RWPE1 (cell line): Measurements from ENCODE around the gene C1orf216.

Experiments
- CTCF ChIA-PET: fragments of 350-600 bp; sonication (Branson Sonifier 250); formaldehyde crosslinking; extraction: SDS; loops from one replicate; lab custom pipeline; 2021; lab: Yijun Ruan, JAX
- POLR2A ChIA-PET: fragments of 400-600 bp; formaldehyde crosslinking; extraction: SDS; loops from one replicate; lab custom pipeline; 2020; ENCODE audit warnings: antibody characterized with exemption; ENCODE audit not compliant: low non-redundant PET; lab: Yijun Ruan, JAX
- DNase-seq: peaks from one replicate; pipeline ENCODE4 v3.0.0; 2012; ENCODE audit warnings: low spot score
- H3K27ac ChIP-seq: fragments of 450-650 bp; 2 replicates; pipeline ENCODE4 v1.5.1; 2017
- TF ChIP-seq, protein P1 (sequence below): fragments of 450-650 bp; conservative IDR thresholded peaks from 2 replicates; pipeline ENCODE4 v1.5.1; 2017; ENCODE audit warnings: low read depth, mild to moderate bottlenecking

The C1orf216 gene, protein sequence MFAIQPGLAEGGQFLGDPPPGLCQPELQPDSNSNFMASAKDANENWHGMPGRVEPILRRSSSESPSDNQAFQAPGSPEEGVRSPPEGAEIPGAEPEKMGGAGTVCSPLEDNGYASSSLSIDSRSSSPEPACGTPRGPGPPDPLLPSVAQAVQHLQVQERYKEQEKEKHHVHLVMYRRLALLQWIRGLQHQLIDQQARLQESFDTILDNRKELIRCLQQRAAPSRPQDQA

DNA sequence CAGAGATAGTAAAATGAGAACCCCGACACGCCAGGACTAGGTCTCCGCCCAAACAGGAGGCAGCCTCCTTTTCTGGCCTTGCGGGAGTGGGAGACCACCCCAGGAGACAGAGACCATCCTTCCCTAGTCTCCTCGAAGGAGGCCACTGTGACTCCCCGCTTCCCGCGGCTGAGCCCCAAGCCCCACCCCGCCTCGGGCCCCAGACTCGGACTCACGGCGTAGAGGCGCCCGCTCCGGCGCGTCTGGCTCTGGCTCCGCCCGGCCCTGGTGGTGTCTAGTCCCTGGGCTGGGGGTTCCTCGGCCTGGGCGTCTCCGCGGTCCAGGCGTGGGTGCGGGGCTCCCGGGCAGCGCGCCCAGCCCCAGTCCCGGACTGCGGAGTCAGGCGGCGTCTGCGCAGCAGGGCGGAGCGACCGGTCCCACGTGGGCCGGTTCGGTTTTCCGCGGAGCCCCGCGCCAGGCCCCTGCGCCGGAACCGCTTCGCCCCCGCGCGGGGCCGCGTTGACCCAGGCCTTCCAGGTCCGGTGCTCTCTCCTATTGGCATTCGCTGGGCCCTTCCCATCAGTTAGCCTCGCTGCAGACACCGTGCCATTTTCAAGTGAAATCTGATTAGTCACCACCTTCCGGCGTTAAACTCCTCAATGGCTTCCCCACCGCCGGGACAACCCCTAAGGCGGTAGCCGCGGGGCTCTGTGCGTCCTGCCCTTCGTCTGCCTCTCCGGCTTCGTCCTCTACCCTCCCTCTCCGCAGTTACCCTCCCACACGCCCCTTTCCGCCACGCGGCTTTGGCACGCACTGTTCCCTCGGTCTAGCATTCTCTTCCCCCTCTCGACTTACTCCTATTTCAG, at the start of gene C1orf216:
Gene C1orf216 (minus strand): TSS at position 393 of the 845 bp plus-strand sequence. CDS start 2,563 bp downstream, outside the sequence.
- ChIA-PET CTCF (interaction anchor here (0.6 to 1.1 kb wide), 2 partner anchors 10 to 102 kb away, joined by 3 to 6 read pairs; no protein-coding TSS in a partner anchor), POLR2A (interaction anchor here (0.7 kb wide), 1 partner anchor 520 kb away, joined by 8 read pairs; no protein-coding TSS in a partner anchor)
- H3K27ac ChIP-seq: peak within 1 kb of the TSS; percentile 85
- DNase-seq: peak; percentile 53
- TF ChIP-seq, protein P1, sequence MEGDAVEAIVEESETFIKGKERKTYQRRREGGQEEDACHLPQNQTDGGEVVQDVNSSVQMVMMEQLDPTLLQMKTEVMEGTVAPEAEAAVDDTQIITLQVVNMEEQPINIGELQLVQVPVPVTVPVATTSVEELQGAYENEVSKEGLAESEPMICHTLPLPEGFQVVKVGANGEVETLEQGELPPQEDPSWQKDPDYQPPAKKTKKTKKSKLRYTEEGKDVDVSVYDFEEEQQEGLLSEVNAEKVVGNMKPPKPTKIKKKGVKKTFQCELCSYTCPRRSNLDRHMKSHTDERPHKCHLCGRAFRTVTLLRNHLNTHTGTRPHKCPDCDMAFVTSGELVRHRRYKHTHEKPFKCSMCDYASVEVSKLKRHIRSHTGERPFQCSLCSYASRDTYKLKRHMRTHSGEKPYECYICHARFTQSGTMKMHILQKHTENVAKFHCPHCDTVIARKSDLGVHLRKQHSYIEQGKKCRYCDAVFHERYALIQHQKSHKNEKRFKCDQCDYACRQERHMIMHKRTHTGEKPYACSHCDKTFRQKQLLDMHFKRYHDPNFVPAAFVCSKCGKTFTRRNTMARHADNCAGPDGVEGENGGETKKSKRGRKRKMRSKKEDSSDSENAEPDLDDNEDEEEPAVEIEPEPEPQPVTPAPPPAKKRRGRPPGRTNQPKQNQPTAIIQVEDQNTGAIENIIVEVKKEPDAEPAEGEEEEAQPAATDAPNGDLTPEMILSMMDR: no peak

DNA sequence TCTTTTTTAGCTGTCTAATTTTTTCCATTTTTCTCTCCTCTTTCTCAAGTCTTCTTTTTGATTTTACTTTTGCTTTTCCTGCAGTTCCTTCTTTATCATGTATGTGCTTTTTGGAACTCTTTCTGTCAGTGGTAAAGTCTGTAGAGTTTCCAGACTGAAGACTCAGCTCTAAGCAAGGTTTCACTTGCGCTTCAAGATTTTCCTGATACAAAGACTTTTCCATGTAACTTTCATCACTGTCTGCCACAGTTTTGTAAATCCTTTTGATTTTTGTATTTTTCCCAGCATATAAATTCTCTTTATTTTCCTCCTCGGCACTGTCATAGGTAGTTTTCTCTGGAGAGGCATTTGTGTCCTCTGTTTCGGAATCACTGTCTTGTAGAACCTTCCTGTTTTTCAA, 45.6 kb upstream of the C1orf216 start:
- TF ChIP-seq, protein P1: no peak
- CTCF ChIA-PET: no interaction called here
- no peak overlapping the region for H3K27ac ChIP-seq
- no peak for DNase-seq
- POLR2A ChIA-PET: no interaction called here

DNA sequence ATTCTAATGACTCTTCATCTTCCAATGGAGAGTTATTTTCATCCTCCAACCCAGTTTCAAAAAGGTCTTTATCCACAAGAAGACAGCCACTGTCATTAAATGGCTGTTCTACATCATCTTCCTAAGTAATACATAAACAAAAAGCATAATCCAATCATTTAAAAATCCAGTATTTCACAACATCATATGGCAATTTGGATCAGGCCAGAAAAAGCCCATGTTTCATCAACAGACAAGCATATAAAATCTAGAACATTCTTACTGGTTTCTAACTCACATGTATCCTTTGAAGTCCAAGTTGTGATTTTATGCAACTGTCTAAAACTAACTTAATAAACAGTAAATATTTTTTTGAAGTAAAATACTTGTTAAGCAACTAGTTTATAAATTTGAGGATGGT, 44.5 kb upstream of the C1orf216 start:
- CTCF ChIA-PET: no interaction called here

DNA sequence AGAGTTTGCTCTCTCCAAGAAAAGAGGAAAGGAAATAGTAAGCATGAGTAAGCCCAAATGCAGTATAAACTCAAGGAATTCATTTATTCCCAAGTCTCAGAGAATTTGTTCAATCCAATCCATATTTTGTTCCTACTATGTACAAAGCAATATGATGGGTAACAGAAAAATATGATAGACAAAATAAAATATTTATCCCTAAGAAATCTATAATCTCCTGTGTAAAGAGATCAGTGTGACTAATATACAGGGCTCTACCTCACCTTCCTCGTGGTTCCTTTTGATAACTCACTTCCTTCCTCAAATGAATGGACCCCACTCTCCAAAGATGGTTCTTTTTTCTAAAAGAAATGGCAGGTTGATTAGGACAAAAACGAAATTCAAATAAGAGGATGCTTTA, 43.5 kb upstream of the C1orf216 start:
- no peak overlapping the region for H3K27ac ChIP-seq
- ChIA-PET CTCF (no interaction called here), POLR2A (no interaction called here)
- TF ChIP-seq, protein P1: no peak
- DNase-seq: no peak

More for the DNA sequence above, 44.5 kb upstream of the C1orf216 start:
- no peak for DNase-seq
- H3K27ac ChIP-seq: no peak overlapping the region
- TF ChIP-seq, protein P1: no peak
- POLR2A ChIA-PET: no interaction called here

DNA sequence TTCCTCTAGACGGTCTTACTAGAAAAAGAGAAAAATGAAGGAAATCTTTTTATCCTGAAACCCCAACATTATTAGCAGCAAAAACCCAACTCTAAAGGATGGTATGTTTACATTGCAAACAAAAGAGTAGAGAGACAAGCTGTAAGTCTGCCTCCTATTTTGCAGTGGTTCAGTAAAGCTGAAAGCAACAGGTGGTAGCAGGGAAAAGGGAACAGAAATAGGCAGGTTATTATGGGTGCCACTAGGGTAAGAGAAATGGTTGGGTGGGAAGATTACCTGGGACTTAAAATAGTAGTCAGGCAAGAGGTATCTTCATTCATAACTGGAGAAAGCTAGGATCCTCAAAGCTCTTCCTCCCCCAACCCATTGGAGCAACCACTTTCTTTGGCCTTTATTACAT, 37.4 kb upstream of the C1orf216 start:
- ChIA-PET POLR2A (no interaction called here), CTCF (no interaction called here)
- DNase-seq: no peak
- H3K27ac ChIP-seq: no peak overlapping the region
- TF ChIP-seq, protein P1: no peak

DNA sequence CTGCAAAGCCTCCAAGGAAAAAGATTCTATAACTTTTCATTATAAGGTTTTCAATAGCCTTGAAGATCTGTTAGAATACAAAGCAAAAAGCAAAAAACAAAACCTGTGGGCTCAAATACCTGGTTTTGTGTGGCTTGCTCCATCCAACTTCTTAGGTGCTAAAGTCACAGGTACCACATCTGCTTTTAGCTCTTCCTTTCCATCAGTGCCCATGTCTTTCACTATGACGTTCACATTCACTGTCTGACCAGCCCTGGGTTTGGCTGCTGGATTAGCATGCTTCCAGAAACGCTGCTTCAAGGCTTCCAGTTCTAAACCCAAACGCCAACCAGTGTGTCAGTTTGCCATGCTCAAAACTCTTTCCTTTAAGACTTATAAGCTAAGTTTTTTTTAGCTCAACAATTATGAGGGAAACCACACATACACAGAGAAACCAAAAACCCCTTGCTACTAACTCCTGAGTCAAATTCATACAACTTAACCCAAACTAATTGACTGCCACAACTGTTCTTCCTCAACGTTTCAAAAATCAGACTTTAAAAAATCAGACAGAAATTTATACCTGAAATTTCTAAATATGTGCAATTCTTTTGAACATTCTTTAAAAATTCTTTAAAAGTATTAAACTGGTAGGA, 35.1 kb upstream of the C1orf216 start:
- POLR2A ChIA-PET: no interaction called here
- no peak for DNase-seq
- CTCF ChIA-PET: no interaction called here
- no peak overlapping the region for H3K27ac ChIP-seq
- TF ChIP-seq, protein P1: no peak
